ENCODE measurements around the gene LCN9.

DNA sequence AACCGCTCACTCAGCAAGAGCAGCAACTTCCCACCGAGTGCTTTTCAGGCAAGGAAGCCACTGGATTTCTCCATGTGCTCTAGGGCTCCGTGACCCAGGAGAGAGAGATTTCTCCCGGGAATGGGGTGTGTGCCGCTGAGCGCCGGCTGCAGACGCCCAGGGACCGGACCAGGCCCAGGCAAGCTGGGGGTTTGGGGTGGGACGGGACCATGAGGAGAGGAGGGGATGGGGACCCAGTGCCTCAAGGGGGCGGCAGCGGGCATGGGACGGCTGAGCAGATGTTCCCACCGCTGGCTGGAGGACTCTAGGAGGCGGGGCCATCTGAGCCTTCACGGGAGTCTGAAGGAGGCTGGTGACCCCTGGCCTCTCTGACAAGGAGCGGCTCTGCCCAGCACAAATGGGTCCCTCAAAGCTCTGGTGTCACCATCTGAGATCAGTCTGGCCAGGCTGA is 8.5 kb downstream of the LCN9 start:
- TF ChIP-seq SMC3 (IDR thresholded peaks at IDR 0.05; ENCODE audit: low read depth, low read length) (no peak), POLR2A (IDR thresholded peaks at IDR 0.05; ENCODE audit: low read depth, low read length) (no peak), CHD1 (IDR thresholded peaks at IDR 0.05; ENCODE audit: low read depth, low read length) (no peak), MAZ (IDR thresholded peaks at IDR 0.05; ENCODE audit: borderline replicate concordance, low read depth, low read length) (no peak), CEBPB (IDR thresholded peaks at IDR 0.05; ENCODE audit: low read depth, low read length) (no peak), MAFK (IDR thresholded peaks at IDR 0.05; ENCODE audit: low read depth, low read length) (no peak), RFX5 (IDR thresholded peaks at IDR 0.05; ENCODE audit: low read depth, low read length) (no peak), RAD21 (IDR thresholded peaks at IDR 0.05; ENCODE audit: low read length) (no peak), MXI1 (IDR thresholded peaks at IDR 0.05; ENCODE audit: borderline replicate concordance, low read depth, low read length) (no peak), BHLHE40 (IDR thresholded peaks at IDR 0.05; ENCODE audit: low read depth, low read length) (no peak)
- TF ChIP-seq, protein P1, sequence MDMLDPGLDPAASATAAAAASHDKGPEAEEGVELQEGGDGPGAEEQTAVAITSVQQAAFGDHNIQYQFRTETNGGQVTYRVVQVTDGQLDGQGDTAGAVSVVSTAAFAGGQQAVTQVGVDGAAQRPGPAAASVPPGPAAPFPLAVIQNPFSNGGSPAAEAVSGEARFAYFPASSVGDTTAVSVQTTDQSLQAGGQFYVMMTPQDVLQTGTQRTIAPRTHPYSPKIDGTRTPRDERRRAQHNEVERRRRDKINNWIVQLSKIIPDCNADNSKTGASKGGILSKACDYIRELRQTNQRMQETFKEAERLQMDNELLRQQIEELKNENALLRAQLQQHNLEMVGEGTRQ (IDR thresholded peaks at IDR 0.05; ENCODE audit: low read depth, low read length) = no peak
- TF ChIP-seq, protein P2, sequence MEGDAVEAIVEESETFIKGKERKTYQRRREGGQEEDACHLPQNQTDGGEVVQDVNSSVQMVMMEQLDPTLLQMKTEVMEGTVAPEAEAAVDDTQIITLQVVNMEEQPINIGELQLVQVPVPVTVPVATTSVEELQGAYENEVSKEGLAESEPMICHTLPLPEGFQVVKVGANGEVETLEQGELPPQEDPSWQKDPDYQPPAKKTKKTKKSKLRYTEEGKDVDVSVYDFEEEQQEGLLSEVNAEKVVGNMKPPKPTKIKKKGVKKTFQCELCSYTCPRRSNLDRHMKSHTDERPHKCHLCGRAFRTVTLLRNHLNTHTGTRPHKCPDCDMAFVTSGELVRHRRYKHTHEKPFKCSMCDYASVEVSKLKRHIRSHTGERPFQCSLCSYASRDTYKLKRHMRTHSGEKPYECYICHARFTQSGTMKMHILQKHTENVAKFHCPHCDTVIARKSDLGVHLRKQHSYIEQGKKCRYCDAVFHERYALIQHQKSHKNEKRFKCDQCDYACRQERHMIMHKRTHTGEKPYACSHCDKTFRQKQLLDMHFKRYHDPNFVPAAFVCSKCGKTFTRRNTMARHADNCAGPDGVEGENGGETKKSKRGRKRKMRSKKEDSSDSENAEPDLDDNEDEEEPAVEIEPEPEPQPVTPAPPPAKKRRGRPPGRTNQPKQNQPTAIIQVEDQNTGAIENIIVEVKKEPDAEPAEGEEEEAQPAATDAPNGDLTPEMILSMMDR (conservative IDR thresholded peaks at IDR 0.05; ENCODE audit: low read depth, low read length) = no peak
- TF ChIP-seq, protein P3, sequence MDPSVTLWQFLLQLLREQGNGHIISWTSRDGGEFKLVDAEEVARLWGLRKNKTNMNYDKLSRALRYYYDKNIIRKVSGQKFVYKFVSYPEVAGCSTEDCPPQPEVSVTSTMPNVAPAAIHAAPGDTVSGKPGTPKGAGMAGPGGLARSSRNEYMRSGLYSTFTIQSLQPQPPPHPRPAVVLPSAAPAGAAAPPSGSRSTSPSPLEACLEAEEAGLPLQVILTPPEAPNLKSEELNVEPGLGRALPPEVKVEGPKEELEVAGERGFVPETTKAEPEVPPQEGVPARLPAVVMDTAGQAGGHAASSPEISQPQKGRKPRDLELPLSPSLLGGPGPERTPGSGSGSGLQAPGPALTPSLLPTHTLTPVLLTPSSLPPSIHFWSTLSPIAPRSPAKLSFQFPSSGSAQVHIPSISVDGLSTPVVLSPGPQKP (IDR thresholded peaks at IDR 0.05; ENCODE audit: borderline replicate concordance, low read depth, low read length) = no peak
